GM12878 (cell line): Measurements from ENCODE around the gene TBC1D10B. TPM values are rescaled to one million over a fixed set of nuclear protein-coding genes. Genes with fewer than 3 reads are reported as not detected.

ENCODE experiments used
- ATAC-seq: fragments of 200-7000 bp; cut with Tn5 transposase; 3 replicates; pipeline ENCODE4 v1.9.1; 2020; ENCODE audit warnings: mild to moderate bottlenecking, moderate library complexity
- BruUV-seq: library from RNA; stranded (reverse); fragments of 400-500 nt; replicated peaks from 2 replicates; lab custom pipeline; 2021; lab: Mats Ljungman, UMichigan
- CTCF ChIA-PET: fragments of 300-600 bp; sonication (Branson Sonifier 250); formaldehyde crosslinking; extraction: SDS; loops from one replicate; lab custom pipeline; 2021; ENCODE audit warnings: inconsistent platforms; lab: Yijun Ruan, JAX
- POLR2A ChIA-PET: fragments of 350-600 bp; formaldehyde crosslinking; extraction: SDS; loops from one replicate; lab custom pipeline; 2021; ENCODE audit warnings: inconsistent platforms; lab: Charles Lee
- RAD21 ChIA-PET: fragments of 300-600 bp; sonication (Branson Sonifier 250); formaldehyde crosslinking; loops from one replicate; lab custom pipeline; 2023; ENCODE audit warnings: antibody characterized with exemption; ENCODE audit not compliant: unreplicated experiment; lab: Charles Lee
- SMC1A ChIA-PET: fragments of 300-600 bp; sonication (Branson Sonifier 250); formaldehyde crosslinking; loops from one replicate; lab custom pipeline; 2023; ENCODE audit not compliant: unreplicated experiment, uncharacterized antibody; lab: Charles Lee
- DNase-seq: peaks from one replicate; pipeline ENCODE4 v3.0.0-alpha.2; 2011; ENCODE audit warnings: low read depth, low spot score
- FAIRE-seq: peaks from 3 replicates; lab custom pipeline; 2011; peaks lifted over from hg19 to GRCh38; lab: Jason Lieb, UNC
- H2AFZ ChIP-seq: 2 replicates; pipeline ENCODE4 v1.6.0; 2011; ENCODE audit warnings: low read depth, low read length, control low read depth; ENCODE audit not compliant: control insufficient read depth
- H3K27ac ChIP-seq: 2 replicates; pipeline ENCODE4 v1.5.1; 2011; ENCODE audit warnings: control low read depth; ENCODE audit not compliant: control insufficient read depth, insufficient read depth
- H3K27me3 ChIP-seq, 2 experiments: replicated peaks in 1 of 2; 2 replicates each; pipeline versions ENCODE4 v1.6.0 to v1.6.1; 2011; ENCODE audit warnings: low read length in 1 of 2; ENCODE audit not compliant: control insufficient read depth in 2 of 2, insufficient read depth in 2 of 2
- H3K36me3 ChIP-seq, 2 experiments: 2 replicates each; pipeline ENCODE4 v1.5.1; 2011; ENCODE audit warnings: low read length in 1 of 2; ENCODE audit not compliant: control insufficient read depth in 2 of 2, insufficient read depth in 2 of 2
- H3K4me1 ChIP-seq: 2 replicates; pipeline ENCODE4 v1.6.1; 2011; ENCODE audit warnings: mild to moderate bottlenecking, low read length, moderate library complexity, mixed read lengths; ENCODE audit not compliant: control insufficient read depth, insufficient read depth
- H3K4me2 ChIP-seq: 2 replicates; pipeline ENCODE4 v1.6.0; 2011; ENCODE audit warnings: control low read depth; ENCODE audit not compliant: control insufficient read depth, insufficient read depth
- H3K4me3 ChIP-seq: fragments of 200-600 bp; sonication (generic); 2 replicates; pipeline ENCODE4 v1.5.1; 2016
- H3K79me2 ChIP-seq: 2 replicates; pipeline ENCODE4 v1.6.0; 2011; ENCODE audit warnings: low read length; ENCODE audit not compliant: control insufficient read depth, insufficient read depth
- H3K9ac ChIP-seq: 2 replicates; pipeline ENCODE4 v1.8.0; 2011; ENCODE audit warnings: low read length, control low read depth, mixed read lengths; ENCODE audit not compliant: control insufficient read depth, insufficient read depth
- H3K9me3 ChIP-seq: replicated peaks from 3 replicates; pipeline ENCODE4 v1.5.1; 2011; ENCODE audit warnings: mild to moderate bottlenecking, low read length; ENCODE audit not compliant: control insufficient read depth, insufficient read depth
- H4K20me1 ChIP-seq: 2 replicates; pipeline ENCODE4 v1.6.0; 2011; ENCODE audit not compliant: control insufficient read depth, insufficient read depth
- CHD1 ChIP-seq: IDR thresholded peaks from 2 replicates; pipeline ENCODE4 v1.6.1; 2012; ENCODE audit warnings: low read depth, low read length, improper control_type of control experiment
- CHD4 ChIP-seq: fragments of 200-600 bp; sonication (generic); IDR thresholded peaks from 2 replicates; pipeline ENCODE4 v1.6.1; 2016; ENCODE audit warnings: mild to moderate bottlenecking
- IRF3 ChIP-seq: fragments of 450-650 bp; IDR thresholded peaks from 2 replicates; pipeline ENCODE4 v1.6.1; 2014; ENCODE audit warnings: mild to moderate bottlenecking
- NFIC ChIP-seq: IDR thresholded peaks from 2 replicates; pipeline ENCODE4 v1.6.1; 2012; ENCODE audit warnings: low read depth, mild to moderate bottlenecking, inconsistent platforms, low read length, moderate library complexity
- POLR2A ChIP-seq: IDR thresholded peaks from 2 replicates; pipeline ENCODE4 v1.6.1; 2011; ENCODE audit warnings: low read depth, mild to moderate bottlenecking, low read length
- RELB ChIP-seq: fragments of 450-650 bp; IDR thresholded peaks from 2 replicates; pipeline ENCODE4 v1.6.1; 2017; ENCODE audit warnings: low read depth, mild to moderate bottlenecking, moderate library complexity
- SMC3 ChIP-seq: IDR thresholded peaks from 2 replicates; pipeline ENCODE4 v1.6.1; 2011; ENCODE audit warnings: low read length, improper control_type of control experiment, borderline replicate concordance
- USF2 ChIP-seq: IDR thresholded peaks from 2 replicates; pipeline ENCODE4 v1.6.1; 2011; ENCODE audit warnings: low read depth, low read length, improper control_type of control experiment, borderline replicate concordance
- ZBTB11 ChIP-seq: fragments of 450-650 bp; formaldehyde crosslinking; IDR thresholded peaks from 2 replicates; pipeline ENCODE4 v1.5.0; 2022; ENCODE audit warnings: mild to moderate bottlenecking, missing genetic modification characterization
- ZNF622 ChIP-seq: fragments of 450-650 bp; IDR thresholded peaks from 2 replicates; pipeline ENCODE4 v1.6.1; 2017; ENCODE audit warnings: mild to moderate bottlenecking, inconsistent platforms
- WGBS: methylation state at CpG from one replicate; pipeline ENCODE4 v1.1.6; 2016; ENCODE audit warnings: low lambda C conversion rate; ENCODE audit not compliant: insufficient replicate concordance, insufficient coverage; ENCODE audit errors: missing lambda C conversion rate; 5-methylcytosine and 5-hydroxymethylcytosine counted together
- in situ Hi-C: fragments of 300-500 bp; cut with MboI; formaldehyde crosslinking; loops from 9 replicates; pipeline ENCODE4 v1.14.3; 2018; ENCODE audit warnings: mixed read lengths
- intact Hi-C: fragments of 100-400 bp; cut with micrococcal nuclease; formaldehyde crosslinking; loops from one replicate; pipeline ENCODE4 v1.14.2; 2022; ENCODE audit not compliant: unreplicated experiment
- polyA plus RNA-seq, 11 experiments: library from polyadenylated mRNA; depleted of rRNA in 4 of 11; unstranded in 6 of 11; stranded (reverse) in 5 of 11; fragments of >200 nt; fragmentation: Nextera tagmentation in 4 of 11; fragmentation: Illumina TruSeq in 1 of 11; extraction: Ambion mirVana in 4 of 11; extraction: Trizol in 1 of 11; gene quantifications; 1 replicate in 1 of 11; 2 replicates in 10 of 11; pipeline versions ENCODE4 v1.2.1 to v1.2.3, GENCODE V29; 2011 to 2016; ENCODE audit warnings: inconsistent platforms in 2 of 11, missing spikeins in 2 of 11, low read depth in 1 of 11
- total RNA-seq, 4 experiments: library from RNA; depleted of rRNA in 3 of 4; stranded (reverse); fragments of >200 nt in 3 of 4; fragmentation: Illumina TruSeq in 1 of 4; extraction: Trizol in 1 of 4; gene quantifications; 2 replicates each; pipeline versions ENCODE4 v1.2.1 to v1.2.3, GENCODE V29; 2013 to 2021

The TBC1D10B gene
- total and polyA plus RNA-seq, 10 of the 15 experiments (the other 5 are each of a cell fraction or from before 2014, with no cell fraction given), result 2.2 to 51.2 (median 11.6) TPM

- TF ChIP-seq IRF3 (no peak), ZBTB11 (CRISPR knock-in tag) (no peak)
- TF ChIP-seq, all 136 proteins: peak for 0
Measured at GRCh38 chr16:30356401-30357084, 13.8 kb downstream of the TBC1D10B start (continued).

GRCh38 chr16:30355954-30356308, 14.4 kb downstream of the TBC1D10B start:
- BruUV-seq, result no TSS peak
- ChIA-PET SMC1A (interaction anchor here (1.0 to 1.7 kb wide), 2 partner anchors 10 to 14 kb away, joined by 4 to 5 read pairs; partner anchors contain the start of gene TBC1D10B), CTCF (interaction anchor here (1.1 kb wide), 1 partner anchor 13 kb away, joined by 4 read pairs; no protein-coding TSS in a partner anchor), RAD21 (interaction anchor here (1.0 to 4.3 kb wide), 4 partner anchors 10 to 213 kb away, joined by 3 to 33 read pairs (median 8); partner anchors contain the start of gene TBC1D10B), POLR2A (interaction anchor here (0.8 to 3.8 kb wide), 3 partner anchors 9 to 42 kb away, joined by 3 to 21 read pairs (median 5); partner anchors contain the start of gene TBC1D10B)
- no peak for ATAC-seq
- peak overlapping the region; percentile 93 for H3K27ac ChIP-seq
- intact Hi-C loops (loop anchor here (2.0 to 10.0 kb wide), 2 partner anchors 15 to 261 kb away; partner anchors contain the start of genes TBC1D10B, TBX6 and YPEL3), in situ Hi-C loops (no loop called here)
- H3K4me1 ChIP-seq, result peaks cover 21% of the 10 kb centered on the region
- 75% methylated on average over 7 of the region's 7 CpGs for WGBS
- no peaks in the 10 kb centered on the region for H3K9me3 ChIP-seq
- peak overlapping the region; percentile 94 for H3K4me3 ChIP-seq
- no peak overlapping the region; the same call in 1 of the 2 replicates for H2AFZ ChIP-seq
- peak overlapping the region; percentile 99 for H3K4me2 ChIP-seq
- no peaks in the 10 kb centered on the region for H3K27me3 ChIP-seq
- no peak for DNase-seq
- TF ChIP-seq NFIC (0 out of 2 replicates have a peak, but pooled peaks have one; percentile 3), RELB (no peak), ZNF622 (no peak), POLR2A (peak; percentile 38; the same call in 1 of the 2 replicates), CHD4 (no peak), SMC3 (no peak), CHD1 (no peak), USF2 (no peak)
- peak overlapping the region; percentile 88 for H3K9ac ChIP-seq
- peaks cover 4% of the 10 kb centered on the region for H4K20me1 ChIP-seq
- peaks cover 18% of the 10 kb centered on the region for H3K79me2 ChIP-seq
- peaks cover 3 to 23% of the 10 kb centered on the region in 2 experiments for H3K36me3 ChIP-seq
- FAIRE-seq, result no peak
